ENCODE results near the gene CFAP97D1.

The CFAP97D1 gene

DNA sequence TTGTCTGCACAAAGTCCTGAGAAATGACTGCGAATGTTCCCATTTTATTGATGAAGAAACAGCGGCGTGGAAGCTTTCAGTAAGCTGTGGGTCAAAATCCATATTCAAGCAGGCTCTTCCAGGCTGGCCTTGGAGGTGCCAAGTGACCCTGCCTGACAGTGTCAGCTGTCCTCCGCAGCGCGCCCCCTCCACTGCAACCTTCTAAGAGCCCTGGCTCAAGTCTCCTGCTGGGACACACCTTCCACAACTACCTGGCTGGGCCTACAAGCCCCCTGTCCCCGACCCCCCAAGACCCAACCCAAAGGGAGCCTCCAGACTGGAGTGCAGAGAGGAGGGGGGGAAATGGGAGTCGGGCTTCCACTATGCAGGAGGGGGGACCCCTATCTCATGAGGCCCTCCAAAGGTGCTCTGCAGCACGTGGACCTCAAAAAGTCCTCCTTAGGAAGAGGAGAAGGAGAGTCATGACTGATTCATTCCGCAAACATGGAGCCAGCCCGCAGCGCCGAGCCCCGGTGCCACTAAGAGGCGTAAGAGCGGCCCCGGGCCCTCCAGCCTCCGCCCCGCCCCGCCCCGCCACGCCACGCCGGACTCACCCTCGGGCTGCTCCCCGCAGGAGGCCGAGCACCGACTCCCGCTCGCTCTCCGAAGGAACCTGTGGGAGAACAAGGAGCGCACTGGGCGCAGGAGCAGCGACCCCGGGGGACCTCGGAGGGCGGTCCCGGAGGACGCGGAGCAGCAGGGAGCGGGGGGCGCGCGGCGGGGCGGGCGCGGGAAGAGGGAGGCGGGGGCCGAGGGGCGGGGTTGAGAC, 52.1 kb downstream of the CFAP97D1 start:
- DNase-seq (ENCODE audit: insufficient read length, low spot score), result peak; percentile 72
- no peak for FAIRE-seq
- TF ChIP-seq, protein P1, sequence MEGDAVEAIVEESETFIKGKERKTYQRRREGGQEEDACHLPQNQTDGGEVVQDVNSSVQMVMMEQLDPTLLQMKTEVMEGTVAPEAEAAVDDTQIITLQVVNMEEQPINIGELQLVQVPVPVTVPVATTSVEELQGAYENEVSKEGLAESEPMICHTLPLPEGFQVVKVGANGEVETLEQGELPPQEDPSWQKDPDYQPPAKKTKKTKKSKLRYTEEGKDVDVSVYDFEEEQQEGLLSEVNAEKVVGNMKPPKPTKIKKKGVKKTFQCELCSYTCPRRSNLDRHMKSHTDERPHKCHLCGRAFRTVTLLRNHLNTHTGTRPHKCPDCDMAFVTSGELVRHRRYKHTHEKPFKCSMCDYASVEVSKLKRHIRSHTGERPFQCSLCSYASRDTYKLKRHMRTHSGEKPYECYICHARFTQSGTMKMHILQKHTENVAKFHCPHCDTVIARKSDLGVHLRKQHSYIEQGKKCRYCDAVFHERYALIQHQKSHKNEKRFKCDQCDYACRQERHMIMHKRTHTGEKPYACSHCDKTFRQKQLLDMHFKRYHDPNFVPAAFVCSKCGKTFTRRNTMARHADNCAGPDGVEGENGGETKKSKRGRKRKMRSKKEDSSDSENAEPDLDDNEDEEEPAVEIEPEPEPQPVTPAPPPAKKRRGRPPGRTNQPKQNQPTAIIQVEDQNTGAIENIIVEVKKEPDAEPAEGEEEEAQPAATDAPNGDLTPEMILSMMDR (IDR thresholded peaks at IDR 0.05; ENCODE audit: insufficient read depth, missing control alignments), result no peak

DNA sequence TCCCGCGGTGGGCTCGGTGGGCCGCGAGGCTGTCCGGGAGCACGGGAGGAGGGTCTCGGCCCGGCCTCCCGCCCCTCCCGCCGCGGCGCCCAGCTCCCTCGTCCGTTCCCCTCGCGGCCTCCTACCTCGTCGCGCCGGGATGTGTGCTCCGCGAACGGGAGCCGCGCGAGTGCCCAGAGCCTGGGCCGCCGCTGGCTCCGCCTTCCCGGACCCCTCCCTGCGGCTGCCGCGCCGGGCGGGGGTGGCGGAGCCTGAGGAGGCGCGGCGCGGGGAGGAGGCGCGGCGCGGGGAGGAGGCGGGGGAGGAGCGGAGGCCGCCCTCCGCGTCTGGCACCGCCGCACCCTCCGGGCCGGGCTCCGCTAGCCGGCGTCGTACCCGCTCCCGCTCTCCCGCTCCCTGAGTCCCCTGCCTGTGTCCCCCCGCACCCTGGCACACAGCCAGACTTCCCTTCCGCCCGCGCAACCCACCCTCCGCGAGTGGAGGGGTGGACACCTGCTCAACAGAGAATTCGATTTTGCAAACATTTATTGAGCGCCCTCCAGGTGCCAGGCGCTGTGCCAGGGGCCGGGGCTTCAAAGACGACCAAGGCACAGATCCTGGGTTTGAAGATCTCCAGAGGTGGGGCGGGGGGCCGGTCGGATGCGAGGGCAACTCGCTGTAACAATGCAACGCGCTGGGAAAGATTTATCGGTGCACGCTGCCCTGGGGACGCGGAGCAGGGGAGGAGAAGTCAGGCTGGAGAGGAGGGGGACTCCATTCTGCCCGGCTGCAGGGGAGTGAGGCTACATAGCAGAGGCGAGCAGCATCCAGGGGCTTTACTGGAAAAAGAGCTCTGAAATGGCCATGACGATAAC, 53.0 kb downstream of the CFAP97D1 start, which contains the start of gene MPP3:
TSS of gene MPP3 (minus strand) at position 171 of the 854 bp plus-strand sequence. CDS start 1,240 bp downstream, outside the sequence.
- DNase-seq (ENCODE audit: insufficient read length, low spot score), result peak; percentile 92
- FAIRE-seq, result no peak

DNA sequence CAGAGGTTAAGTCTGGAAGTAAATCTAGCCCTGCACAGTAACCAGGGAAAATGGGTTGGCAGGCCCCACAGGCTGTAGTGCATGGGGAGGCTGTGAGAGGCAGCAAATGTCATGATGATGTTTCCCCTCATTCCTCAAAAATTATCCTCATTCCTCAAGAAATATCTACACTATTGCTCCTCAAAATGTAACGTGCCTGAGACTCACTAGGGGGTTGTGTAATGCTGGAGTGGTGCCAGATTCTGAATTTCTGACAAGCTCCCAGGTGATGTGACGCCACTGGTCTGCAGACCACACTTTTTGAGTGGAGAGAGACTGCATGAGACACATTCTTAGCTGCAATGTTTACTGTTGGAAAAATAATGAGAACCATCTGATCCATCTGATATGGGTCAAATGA, 53.9 kb downstream of the CFAP97D1 start:
- TF ChIP-seq, protein P1 (IDR thresholded peaks at IDR 0.05; ENCODE audit: insufficient read depth, missing control alignments), result no peak
- DNase-seq (ENCODE audit: insufficient read length, low spot score), result no peak
- FAIRE-seq, result no peak

More for the DNA sequence above, 53.0 kb downstream of the CFAP97D1 start, which contains the start of gene MPP3:
- TF ChIP-seq, protein P1 (IDR thresholded peaks at IDR 0.05; ENCODE audit: insufficient read depth, missing control alignments), result no peak

Data from D721Med (cell line).